SU-DHL-6 (cell line): ENCODE results near the gene CEP95.

Experiments used
- CTCF ChIP-seq: fragments of 200-600 bp; sonication (generic); IDR thresholded peaks from one replicate; pipeline ENCODE4 v1.5.1; 2017; ENCODE audit warnings: antibody characterized with exemption, mild to moderate bottlenecking, low read length, moderate library complexity; ENCODE audit not compliant: insufficient read depth, poor library complexity, severe bottlenecking
- EZH2phosphoT487 ChIP-seq: fragments of 200-600 bp; sonication (generic), shearing (Covaris generic); conservative IDR thresholded peaks from 2 replicates; pipeline ENCODE4 v1.6.1; 2018; ENCODE audit warnings: mild to moderate bottlenecking, antibody characterized with exemption, low read length, moderate library complexity, mixed read lengths

- TF ChIP-seq CTCF (no peak), EZH2phosphoT487 (no peak)
Measured at GRCh38 chr17:64565563-64565962, 58.8 kb downstream of the CEP95 start.
